ENCODE results near the gene C1GALT1.

DNA sequence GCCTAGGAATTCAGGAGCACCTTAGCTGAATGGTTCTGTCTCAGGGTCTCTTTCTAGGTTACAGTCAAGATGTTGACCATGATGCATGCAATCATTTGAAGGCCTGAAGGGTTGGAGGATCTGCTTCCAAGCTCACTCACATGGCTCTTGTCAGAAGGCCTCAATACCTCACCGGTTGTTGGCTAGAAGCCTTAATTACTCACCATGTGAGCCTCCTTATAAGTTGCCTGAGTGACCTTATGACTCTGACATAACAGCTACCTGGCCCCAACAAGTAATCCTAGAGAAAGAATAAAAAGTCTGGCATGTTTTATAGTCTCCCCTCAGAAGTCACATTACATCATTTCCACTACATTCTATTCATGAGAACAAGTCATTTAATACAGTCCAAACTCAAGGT, 3.4 kb upstream of the C1GALT1 start:
- no peak for TF ChIP-seq POLR2A (IDR thresholded peaks at IDR 0.05)
- TF ChIP-seq, protein P1, sequence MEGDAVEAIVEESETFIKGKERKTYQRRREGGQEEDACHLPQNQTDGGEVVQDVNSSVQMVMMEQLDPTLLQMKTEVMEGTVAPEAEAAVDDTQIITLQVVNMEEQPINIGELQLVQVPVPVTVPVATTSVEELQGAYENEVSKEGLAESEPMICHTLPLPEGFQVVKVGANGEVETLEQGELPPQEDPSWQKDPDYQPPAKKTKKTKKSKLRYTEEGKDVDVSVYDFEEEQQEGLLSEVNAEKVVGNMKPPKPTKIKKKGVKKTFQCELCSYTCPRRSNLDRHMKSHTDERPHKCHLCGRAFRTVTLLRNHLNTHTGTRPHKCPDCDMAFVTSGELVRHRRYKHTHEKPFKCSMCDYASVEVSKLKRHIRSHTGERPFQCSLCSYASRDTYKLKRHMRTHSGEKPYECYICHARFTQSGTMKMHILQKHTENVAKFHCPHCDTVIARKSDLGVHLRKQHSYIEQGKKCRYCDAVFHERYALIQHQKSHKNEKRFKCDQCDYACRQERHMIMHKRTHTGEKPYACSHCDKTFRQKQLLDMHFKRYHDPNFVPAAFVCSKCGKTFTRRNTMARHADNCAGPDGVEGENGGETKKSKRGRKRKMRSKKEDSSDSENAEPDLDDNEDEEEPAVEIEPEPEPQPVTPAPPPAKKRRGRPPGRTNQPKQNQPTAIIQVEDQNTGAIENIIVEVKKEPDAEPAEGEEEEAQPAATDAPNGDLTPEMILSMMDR (IDR thresholded peaks at IDR 0.05): no peak

Data from thyroid gland (tissue), 4 donors.